NCI-H187 (cell line): ENCODE results near the gene NRG3.

Source experiments
- DNase-seq, 2 experiments: peaks; one replicate each; lab custom pipeline; 2025; lab: John Stamatoyannopoulos, UW

NRG3 gene

DNA sequence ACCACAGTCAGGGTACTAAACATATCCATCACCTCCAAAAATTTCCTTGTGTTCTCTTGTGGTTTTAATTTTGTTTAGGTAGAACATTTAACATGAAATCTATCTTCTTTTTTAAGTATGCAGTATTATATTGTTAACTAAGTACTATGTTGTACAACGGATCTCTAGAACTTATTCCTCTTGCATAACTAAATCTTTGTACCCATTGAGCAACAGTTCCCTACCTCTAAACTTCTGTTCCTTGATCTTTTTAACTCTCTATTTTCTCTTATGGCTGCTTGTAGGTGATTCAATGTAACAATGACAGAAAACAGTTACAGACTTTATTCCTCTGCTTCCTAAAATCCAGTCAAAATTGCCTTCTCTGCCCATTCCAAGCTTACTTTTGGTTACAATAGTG lies 9.9 kb downstream of the NRG3 start:
- DNase-seq, result no peak

DNA sequence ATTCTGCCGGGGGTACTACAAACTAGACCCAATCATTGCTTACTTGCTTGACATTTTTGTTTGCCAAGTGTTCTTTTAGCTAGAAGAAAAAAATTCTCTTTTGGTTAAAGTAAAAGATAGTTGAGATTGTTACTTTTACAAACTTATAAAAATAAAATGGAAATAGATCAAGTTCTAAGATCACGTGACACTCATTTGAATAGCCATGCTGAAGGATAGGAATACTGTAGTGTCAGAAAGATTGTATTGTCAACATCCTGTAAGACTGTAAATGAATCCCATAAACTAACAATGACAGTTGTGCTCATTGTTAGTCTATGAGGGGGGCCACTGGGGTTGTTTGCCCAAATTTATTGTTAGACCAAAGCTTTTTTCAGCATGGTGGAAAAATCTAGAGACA lies 10.5 kb downstream of the NRG3 start:
- DNase-seq, result no peak

DNA sequence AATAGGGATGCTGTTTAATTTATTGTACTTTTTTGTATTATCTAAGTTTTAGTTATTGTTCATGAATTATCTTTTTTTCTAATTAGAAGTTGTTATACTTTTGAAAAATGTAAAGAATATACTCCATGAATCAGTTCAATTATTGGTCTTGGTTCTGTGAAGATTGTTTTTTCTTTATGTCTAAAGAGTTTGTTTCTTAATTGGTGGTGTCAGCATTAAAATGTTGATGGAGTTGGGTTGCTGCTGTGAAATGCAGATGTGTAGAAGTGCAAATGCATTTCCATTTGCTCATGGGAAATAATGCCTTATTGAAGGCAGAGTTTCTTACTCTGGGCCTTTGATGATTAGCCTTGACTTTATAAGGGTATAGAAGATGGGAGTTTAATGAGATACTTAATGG lies 11.9 kb downstream of the NRG3 start:
- DNase-seq, result no peak

DNA sequence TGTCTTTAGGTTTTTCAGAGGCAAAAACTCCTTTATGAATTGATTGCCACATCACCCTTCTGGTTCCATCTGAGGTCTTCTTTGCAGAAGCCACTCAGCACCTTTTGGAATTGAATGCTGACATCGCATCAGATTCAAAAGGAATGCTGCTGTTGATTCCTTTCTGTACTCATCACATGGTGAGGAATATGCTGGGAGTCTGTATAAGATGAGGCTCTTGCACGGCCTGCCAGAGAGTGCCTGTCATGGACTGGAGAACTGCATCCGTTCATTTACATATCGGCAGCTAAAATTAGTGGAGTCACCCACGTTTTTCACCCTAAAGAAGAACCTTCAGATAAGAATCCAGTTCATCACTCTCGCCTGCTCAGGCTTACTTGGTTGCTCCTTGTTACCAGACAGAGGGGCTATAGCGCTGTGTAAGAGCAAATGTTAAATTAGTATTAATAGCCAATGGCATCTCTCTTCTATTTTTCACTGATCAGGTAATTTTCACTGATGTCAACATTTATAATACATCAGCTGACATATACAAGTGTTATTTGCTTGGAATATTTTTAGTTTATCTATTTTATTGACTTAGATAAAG lies 14.3 kb downstream of the NRG3 start:
- no peak for DNase-seq

DNA sequence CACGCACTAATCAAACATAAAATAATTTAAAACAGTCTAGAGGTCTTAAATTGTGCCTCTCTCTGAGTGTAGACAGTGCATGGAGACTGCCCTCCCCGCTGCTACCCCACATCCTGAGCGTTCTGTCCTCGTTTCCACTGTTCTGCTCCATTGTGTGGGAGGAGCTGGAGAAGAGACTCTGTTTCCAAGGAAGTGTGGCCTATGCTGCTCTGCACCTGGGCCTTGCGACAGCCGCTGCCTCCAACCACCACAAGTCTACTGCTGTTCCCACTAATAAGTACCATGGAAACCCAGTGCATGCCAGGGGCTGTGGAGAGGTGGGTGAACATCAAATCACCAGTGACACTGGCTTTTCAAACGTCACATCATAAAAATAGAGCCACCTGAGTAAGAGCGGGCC lies 19.6 kb downstream of the NRG3 start:
- DNase-seq, result no peak

DNA sequence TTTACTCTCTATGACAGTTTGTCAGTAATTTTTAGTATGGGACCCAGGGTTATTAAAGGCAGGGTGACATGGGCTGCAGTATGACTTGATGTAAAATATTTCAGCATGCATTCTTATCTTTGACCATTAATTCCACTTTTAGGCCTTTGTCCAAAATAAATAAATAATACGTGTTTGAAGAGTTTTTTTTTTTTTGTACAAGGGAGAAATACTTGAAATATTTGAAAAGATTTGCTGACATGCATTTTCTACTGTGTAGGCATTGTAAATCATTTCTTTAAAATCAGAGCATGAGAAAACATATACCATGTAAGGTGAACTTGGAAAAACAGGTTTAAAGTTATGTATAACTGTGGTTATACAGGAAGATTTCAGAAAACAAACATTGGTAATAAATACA lies 23.5 kb downstream of the NRG3 start:
- DNase-seq, result no peak

DNA sequence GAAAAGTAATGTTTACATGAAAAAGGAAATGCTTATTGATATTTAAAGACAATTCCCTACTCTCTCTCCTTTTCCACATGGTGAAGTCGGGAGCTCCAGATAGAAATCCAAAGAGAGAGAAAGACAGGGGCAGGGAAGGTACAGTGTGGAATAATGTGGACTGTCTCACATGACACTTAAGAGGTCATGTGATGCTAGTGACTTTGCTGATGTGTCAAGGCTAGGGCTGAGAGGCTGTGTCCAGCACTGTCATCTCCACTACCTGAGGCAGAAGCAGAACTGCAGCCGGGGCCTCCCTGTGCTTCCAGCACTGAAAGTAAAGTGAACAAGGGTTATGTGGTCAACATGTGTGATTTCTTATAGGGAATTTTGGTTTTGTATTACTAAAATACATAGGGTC lies 26.0 kb downstream of the NRG3 start:
- DNase-seq, result no peak

DNA sequence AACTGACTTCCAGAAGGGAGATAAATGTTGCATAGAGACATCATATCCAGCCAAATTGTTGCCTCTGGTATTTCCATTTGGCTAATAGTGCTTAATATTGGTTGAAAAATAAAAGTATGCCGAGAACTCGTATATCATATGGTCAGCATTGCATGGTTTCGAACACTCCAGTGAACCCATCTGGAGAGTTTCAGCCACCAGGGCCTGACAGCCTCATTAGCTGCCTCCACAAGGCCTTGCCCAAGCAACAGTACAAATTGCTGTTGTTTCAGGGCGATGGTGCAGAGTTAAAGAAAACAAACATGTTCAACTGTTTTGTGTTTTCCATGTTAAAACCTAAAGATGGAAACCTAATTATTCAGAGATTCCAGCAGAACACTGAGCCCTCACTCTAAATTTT lies 28.5 kb downstream of the NRG3 start:
- DNase-seq, result no peak

DNA sequence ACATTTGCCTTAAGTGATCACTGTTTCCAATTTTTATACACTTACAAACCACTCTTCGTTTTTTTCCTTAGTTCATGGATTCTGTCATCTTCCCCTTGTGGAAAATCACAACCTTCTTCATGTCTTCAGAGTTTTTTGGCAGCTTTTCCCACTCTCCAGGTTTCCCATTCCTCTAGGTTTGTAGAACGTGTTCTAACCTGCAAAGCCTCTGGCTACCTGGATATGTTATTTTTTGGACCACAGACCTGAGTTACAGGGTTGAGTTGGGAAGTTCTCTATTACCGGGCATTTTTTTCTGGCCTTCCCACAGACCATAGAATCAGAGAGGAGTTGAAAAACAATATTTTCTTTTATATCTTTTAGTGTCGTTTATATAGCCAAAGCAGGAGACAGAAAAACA lies 30.2 kb downstream of the NRG3 start:
- DNase-seq, result no peak

DNA sequence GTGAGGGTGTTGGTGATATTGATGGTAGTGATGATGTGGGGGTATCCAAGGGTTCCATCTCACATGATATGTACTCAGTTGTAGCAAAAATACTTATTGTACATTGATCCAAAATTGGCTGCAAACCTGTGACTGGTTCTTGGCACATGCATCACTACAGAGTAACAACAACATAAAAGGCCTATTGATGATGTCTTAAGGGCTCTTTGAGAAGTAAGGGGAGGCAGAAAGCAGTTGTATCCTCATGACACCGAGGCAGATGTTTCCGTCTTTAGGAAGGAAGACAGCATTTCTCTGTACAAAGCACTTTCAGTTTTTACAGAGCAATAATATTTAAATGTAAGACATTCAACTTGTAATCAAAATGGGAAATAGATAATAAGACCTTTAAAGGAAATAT lies 34.5 kb downstream of the NRG3 start:
- DNase-seq, result no peak

DNA sequence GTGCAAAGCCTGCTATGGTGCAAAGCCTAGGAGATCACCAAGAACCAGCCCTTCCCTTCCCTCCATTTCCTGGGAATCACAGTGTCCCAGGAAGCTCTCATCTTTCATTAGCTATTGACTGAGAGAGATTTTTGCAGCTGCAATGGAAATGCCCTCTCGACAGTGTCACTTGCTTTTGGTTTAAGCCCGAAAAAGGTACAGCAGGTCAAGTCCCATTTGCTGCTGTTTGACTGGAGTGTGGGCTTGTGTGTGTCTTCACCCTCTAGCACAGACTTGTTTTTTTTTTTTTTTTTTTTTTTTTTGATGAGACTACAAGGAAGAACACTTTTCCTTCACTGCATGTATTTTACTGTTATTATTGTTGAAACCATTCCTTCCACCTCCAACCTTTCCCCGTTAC lies 36.3 kb downstream of the NRG3 start:
- no peak for DNase-seq

DNA sequence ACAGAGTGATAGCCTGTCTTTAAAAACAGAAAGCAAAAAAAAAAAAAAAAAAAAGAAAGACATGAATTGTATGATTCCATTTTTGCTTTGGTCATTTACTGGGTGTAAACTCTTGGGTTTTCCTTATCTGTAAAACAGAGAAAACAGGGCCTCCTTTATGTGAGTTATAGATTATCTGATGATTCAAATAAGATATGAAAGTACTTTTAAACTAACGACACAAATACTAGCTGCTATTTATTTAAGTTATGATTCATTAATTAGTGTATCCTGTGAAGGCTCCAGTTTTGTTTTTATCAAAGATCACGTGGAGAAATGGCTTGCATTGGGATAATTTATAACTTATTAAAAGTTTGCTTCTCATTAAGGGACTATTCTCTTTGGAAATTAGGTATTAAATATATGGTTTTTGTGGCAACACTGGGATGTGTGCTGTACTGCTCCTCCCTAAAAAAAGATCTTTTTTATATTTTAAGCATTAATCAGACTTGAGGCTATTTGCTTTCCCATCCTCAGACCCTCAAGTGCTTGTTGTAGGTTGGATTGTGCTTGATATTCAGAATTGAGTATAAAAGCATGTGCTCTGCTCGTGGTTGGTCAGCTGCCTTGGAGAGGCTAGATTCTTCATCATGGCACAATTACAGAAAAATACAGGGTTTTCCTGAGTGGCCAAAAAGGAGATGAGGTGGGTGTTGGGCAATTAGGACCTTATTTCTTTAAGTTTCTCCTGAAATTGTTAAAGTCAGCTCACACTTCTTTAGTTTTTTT lies 39.9 kb downstream of the NRG3 start:
- DNase-seq, result no peak

DNA sequence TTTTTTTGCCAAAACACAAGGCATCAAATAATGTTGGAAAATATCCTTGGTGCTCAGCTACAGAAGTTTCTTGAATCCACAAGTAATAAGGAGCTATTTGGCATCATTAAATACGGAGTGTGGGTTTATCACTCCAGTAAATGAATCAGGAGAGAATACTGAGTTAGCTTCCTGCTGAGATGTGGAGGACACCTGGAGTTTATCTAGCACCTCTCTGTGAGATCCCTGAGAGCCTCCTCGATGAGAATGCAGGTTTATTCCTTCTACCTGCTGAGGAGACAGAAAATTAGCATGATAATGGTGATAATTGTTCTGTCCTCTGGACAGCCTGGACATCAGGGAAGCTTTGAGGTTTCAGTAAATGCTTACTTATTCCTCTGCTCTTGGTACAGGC lies 40.5 kb downstream of the NRG3 start:
- no peak for DNase-seq

DNA sequence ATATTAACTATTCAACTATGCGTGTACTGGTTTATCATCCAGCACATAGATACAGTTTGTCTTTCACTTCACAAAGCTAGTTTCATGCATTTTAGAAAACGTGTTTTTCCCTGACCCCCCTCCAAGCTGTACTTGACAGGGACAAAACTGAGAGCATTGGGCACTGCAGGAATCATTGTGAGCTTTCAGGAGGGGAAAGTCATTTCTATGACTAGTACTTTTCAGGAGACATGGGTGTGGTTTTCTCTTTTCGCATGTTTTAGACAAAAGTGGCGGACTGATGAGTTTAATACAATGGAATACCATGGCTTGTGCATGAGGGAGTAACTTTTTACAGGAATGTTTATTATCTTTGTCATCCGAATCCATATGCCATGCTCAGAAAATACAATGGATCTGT lies 42.7 kb downstream of the NRG3 start:
- no peak for DNase-seq

DNA sequence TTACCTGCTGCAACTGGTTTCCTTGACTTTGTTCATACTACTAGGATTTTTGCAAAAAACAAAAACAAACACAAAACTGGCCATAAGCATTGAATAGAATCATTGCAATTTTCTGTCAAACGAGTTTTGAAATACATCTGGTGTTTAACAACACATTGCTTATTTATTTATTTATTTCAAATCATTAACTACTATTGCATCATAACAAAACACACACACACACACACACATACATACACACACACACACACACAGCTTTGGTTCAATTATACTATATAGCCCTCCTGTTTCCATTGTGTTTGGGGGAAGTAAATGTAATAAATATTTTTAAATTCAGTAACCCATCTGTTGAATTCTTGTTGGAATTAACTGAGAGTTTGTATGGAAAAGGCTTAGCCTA lies 43.8 kb downstream of the NRG3 start:
- no peak for DNase-seq

DNA sequence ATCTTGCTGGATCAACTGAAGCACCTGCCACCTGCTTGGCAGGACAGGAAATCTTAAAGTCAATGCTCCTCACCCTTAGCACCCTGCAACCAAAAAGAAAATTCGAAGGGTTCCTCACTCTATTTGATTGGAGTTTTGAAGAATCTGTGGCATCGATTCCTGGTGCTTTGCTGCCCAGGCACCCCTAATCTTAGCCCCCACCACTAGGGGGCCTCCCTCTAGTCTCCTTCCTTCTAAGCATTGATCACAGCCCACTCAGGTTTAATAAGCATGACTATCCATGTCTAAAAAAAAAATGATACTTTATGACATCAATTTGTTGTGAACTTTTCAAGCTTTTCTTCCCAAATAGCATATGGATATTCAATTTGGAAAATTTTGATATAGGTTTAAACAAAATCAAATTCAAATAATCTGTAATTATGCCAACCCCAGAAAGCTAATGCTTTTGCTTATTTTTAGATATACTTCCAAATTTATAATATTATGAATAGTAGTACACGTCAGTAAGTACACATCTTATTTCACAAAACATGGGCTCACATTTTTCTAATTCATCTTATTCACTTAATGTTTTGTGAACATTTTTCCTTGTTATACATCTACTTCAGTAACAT lies 45.3 kb downstream of the NRG3 start:
- no peak for DNase-seq

DNA sequence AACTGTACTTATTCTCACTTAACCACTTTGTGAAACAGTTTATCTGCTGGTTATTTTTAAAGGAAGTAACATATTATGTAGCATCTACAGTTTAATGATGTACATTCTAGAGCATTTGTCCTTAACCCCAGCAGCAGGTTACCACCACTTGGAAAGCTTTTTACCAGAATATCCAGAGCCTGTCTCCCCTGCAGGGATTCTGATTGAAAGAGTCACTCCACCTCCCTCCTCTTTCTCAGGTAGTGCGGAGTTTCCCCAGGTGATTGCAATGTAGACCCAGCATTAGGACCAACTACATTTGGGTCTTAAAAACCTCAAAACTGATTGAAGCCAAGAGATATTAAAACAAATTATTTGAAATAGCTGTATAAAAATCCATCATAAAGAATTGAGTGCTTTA lies 53.1 kb downstream of the NRG3 start:
- no peak for DNase-seq

DNA sequence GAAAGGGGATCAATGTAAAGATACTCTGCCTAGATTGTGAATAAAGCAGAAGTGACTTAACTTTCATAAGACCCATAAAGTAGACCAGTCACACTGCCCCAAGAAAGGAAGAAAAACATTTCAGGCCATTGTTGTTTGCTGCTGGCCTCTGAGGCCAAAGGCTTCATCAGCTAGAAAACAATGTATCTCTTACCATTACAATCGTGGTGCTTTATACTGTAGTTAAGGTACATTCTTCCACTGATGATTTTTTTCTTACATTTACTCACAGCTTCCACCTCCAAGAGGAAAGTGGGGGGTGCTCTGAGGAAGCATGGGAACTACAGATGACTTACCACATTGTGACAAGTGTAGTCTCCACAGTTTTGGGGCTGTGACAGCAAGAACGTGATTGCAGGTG lies 68.6 kb downstream of the NRG3 start:
- no peak for DNase-seq

DNA sequence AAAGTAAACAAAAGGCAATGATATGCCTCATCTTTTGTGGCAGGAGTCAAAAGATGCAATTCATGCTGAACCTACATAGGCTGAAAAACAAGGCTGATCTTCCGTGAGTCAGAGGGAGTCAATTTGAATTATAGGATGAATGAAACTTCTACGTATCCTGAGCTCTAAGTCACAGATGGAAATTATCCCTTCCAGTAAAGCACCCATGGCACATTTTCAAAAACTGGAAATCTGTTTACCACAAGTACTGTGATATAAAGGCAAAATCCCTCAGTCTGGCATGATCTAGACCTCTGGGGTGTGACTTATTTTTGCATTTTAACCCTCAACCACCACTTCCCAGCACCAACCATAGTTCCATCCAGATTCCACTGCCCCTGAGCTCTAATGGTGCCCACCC lies 69.6 kb downstream of the NRG3 start:
- DNase-seq, result no peak

DNA sequence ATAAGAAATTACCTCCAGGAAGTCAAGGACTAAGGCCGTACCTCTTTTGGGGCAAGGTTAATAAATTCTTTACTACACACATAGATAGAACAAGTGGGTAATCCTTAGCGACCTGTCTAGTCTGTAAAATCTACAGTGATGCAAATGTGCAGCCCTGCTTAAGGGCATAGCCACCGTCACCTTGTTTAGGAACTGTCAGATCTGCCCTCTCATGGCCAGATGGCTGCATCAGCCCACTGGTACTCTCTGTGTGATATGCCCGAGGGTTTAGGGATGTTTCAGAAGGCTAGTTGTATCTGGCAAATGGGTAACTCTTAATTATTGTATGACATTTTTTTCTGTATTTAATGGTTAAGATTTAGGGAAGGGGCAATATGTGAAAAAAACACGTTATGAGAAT lies 74.3 kb downstream of the NRG3 start:
- no peak for DNase-seq

DNA sequence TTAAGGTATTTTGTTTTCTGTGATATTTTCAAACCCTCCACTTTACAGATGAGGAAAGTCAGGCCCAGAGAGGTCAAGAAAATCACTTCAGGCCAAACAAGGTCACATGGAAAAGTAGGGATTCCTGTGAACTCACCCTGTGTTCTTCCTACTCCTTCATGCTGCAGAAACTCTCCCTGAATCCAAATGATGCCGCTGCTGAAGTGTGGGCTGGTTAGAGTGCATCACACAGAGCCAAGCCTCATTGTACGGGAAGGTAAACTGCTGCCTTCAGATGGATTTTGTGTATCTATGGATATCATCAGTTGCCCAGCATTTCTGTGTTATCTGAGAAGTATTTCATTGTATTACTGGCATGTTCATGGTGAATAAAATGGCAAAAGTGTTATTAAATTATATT lies 75.4 kb downstream of the NRG3 start:
- DNase-seq, result no peak

DNA sequence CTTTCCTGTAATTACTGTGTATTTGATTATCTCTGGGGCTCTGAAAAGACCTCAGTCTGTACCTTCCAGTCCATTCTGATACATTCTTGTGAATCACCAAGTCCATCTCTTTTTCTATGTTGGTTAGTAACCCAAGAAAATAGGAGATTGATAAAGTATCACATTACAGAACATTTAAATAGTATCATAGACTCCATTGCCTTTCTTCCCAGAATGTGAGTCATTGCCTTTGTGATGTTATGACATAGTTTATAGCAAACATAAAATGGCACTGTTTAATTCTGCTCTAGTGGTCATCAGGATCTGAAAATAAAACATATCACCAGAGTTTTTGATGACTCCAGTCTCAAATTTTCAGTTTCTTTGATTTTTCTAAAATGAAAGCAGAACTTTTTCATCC lies 78.4 kb downstream of the NRG3 start:
- no peak for DNase-seq

DNA sequence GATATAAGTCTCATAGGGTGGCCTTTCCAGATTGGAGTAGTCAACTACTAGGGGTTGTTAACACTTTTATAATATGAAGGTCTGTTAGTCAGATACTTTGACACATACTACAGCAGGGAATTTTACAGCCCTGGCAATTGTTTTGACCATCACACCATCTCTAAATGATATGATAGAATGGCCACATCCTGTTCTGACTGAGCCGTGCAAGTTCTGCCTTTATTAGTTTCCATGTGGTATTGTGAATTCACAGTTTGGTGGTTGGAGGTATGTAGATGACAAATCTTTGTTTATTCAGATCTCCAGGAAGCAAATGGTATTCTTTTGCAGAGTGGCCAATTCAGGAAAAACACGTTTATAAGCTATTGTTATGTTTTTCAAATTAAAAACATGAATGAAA lies 83.0 kb downstream of the NRG3 start:
- DNase-seq, result no peak

DNA sequence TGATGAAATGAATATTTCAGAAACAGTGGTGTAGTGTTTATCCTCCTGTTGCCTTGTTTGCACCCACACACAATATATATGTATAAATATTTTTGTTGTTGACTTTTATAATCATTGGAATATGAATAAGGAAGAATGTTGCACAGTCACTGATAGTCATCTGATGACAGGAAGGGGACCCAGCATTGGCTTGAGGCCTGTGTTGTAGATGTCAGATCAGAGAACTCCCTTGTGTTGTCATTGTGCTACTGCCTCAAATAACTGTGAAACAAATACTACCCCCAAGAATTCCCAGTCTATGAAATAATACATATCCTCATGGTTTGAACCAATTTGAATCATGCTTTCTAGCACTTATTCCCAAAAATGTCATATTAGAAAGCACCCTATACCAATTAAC lies 84.0 kb downstream of the NRG3 start:
- DNase-seq, result no peak
